Cerebellar cortex (tissue), 1 donor: ENCODE data around the gene DTX1.
"Not testable (repeated sequence)": the region's sequence is repeated elsewhere in the genome, so short reads cannot be mapped to it uniquely, and the experiment has no call there.

ENCODE experiments used
- DNase-seq: peaks from one replicate; pipeline ENCODE4 v3.0.0-alpha.2; 2015; ENCODE audit warnings: low spot score

The DTX1 gene

DNA sequence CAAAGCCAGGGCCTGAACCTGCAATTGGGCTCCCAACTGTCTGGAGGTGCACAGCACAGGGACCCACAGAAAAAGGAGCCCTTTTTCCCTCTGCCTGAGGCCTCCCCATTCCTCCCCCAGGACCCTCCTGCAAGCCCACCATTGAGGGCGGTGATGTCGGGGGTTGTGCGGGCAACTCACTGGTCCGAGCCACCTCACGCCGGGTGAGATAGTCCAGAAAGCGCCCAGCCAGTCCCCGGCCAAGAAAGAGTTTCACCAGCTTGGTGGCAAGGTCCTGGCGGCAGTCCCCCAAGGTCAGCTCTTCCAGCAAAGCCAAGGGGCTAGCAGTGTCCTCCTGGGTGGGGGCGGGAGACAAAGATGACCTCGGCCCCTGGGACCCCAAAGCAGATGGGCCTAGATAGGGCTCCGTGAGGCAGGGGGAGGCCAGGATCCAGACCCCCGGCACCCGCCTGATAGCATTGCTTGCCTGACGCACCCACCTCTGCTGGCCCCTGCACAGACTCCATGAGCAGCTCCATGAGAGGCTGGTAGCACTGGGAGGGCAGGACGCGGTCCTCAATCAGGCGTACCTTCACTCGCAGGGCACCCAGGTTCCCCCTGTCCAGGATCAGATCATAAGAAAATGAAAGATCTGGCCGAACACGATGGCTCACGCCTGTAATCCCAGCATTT lies 59.1 kb downstream of the DTX1 start:
- DNase-seq: no peak

GRCh38 chr12:113116875-113117274 lies 60.3 kb downstream of the DTX1 start:
- DNase-seq: no peak

GRCh38 chr12:113117684-113118083 lies 61.2 kb downstream of the DTX1 start:
- DNase-seq: not testable (repeated sequence)

- DNase-seq: no peak
Measured at GRCh38 chr12:113118142-113118541, 61.6 kb downstream of the DTX1 start.

GRCh38 chr12:113119980-113120669 lies 63.6 kb downstream of the DTX1 start:
- no peak for DNase-seq

- DNase-seq: no peak
Measured at GRCh38 chr12:113120670-113121370, 64.3 kb downstream of the DTX1 start.

DNA sequence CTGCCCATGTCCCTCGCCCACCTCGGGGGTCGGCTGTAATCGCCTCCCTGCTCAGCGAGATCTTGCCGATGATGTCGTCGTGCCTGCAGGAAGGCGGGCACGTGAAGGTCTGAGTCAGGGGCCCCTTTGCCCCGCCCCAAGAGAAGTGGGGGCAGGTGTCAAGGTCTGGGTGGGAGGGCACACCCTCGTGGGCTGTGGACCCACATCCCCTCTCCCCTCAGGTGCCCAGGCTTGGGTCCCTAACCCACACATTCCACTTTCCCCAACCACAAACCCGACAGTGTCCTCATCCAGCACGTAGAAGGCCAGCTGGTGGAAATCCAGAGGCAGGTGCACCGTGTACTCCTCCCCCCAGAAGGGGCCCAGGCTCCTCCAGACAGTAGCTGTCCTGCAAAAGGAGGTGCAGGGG lies 71.3 kb downstream of the DTX1 start:
- DNase-seq: no peak

DNA sequence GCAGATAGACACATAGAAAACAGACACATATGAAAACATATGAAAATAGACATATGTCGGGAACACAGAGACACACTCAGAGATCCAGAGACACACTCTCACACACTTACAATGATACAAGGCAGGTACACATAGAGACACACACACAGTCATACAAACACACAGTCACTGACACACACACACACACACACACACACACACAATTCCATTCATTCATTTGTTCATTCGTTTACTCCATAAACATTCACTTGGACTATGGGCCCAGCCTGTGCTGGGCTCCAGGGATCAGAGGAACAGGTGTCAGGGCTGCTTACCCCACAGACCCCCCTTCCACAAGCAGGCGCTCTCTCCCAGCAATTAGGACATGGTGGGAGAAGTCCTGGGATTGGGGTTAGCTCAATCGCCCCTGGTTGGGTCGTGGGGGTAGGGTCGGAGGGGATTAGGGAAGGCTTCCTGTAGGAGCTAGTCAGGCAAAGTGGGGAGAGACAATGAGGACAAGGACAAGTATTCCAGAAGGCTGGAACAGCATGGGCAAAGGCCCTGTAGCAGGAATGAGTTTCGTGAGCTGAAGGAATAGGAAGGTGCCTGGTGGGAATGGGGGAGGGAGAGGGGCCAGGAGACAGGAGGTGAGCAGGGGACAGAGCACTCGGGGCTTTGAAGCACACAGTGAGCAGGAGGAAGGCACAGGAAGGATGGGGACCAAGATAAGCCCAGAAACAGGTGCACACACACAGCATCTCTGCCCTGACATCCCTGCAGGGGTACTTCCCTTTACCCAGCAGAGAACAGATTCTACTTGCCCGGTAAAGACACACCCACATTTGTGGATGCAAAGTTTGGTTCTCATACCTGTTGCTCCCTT lies 72.5 kb downstream of the DTX1 start:
- DNase-seq: no peak

DNA sequence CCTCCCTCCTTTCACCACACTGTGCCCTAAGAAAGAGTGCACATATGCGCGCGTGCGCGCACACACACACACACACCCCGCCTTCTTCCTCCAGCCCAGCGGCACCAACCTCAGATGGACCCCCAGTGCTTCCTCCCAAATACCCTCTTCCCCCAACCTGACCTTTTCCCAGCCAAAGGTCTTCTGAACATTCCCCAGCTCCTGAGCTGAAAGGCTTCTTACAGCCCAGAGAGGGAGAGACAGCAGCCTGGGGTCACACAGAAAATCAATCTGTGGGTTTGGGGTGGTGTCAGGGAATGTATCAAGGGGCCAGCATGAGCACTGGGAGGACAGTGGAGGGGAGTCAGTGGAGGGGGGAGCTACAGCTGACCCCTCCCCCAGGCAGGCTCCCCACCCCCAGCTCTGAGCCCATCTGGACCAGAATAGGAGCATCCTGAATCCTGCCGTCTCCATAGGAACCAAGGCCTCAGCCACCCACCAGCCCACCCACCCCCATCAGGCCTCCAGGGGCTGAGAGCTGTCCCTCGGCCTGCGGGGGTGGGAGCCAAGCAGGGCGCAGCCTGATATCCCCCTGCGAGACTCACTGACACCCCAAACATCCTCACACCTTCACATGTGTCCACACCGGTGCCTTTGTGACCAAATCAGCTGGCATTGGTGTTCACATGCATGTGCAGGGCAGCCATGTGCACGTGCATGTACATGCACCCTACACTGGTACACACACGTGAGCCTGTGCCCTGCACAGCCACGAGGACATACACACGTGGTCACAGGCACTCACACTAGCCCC lies 73.3 kb downstream of the DTX1 start:
- DNase-seq: no peak

GRCh38 chr12:113130457-113131135 lies 74.1 kb downstream of the DTX1 start:
- DNase-seq: peak; percentile 28

DNA sequence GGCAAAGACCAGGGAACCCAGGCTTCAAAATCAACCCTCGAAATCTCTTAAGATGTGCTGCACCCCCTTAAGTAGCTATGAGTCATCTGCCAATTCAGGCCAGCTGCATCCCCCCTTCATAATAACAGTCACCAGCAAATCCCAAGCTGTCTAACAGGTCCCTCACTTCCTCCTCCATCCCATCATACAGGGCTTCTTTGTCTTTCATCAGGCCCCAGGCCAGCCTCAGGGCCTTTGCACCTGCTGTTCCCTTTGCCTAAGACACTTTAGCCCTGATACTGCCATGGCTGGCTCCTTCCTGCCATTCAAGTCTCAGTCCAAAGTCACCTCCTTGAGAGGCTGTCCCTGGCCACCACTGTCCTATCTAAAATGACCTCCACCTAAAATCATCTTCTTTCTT lies 75.0 kb downstream of the DTX1 start:
- no peak for DNase-seq

DNA sequence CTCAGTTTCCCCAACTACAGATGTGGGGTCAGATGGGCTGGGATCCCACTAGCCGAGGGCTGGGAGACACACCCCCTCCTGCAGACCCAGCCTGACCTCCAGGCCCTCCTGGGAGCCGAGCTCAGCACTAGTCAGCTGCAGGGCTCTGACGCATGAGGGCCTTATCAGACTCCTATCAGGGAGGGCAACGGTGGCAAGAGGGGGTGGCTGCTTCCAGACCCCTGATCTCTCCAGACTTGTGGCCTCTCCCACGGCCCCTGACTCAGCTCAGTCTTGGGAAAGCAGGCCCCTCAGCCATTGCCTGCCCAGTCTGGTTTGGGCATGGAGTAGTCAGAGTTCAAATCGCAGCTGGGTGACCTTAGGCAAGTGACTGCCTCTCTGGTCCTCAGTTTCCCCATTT lies 76.5 kb downstream of the DTX1 start:
- DNase-seq: no peak

- no peak for DNase-seq
Measured at GRCh38 chr12:113133666-113134065, 77.1 kb downstream of the DTX1 start.

- DNase-seq: no peak
Measured at GRCh38 chr12:113134071-113134470, 77.5 kb downstream of the DTX1 start.

DNA sequence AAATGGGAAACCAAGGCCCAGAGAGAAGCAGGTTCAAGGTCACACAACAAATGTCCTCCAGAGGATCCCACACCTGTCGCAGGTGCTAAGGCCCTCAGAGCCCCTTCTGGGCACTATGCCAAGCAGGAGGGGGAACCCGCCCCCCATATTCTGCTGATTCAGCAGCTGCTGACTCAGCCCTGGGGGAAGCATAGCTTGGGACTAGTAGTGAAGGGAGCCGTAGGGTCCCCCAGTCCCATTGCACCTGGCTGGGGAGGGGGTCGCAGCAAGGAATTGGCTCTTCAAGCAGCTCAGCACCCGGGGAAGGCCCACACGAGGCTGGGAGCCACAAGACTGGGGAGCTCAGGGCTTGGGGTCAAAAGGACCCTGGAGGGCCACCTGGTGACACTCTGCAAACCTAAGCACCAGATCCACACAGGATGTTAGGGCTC lies 78.0 kb downstream of the DTX1 start:
- DNase-seq: no peak

DNA sequence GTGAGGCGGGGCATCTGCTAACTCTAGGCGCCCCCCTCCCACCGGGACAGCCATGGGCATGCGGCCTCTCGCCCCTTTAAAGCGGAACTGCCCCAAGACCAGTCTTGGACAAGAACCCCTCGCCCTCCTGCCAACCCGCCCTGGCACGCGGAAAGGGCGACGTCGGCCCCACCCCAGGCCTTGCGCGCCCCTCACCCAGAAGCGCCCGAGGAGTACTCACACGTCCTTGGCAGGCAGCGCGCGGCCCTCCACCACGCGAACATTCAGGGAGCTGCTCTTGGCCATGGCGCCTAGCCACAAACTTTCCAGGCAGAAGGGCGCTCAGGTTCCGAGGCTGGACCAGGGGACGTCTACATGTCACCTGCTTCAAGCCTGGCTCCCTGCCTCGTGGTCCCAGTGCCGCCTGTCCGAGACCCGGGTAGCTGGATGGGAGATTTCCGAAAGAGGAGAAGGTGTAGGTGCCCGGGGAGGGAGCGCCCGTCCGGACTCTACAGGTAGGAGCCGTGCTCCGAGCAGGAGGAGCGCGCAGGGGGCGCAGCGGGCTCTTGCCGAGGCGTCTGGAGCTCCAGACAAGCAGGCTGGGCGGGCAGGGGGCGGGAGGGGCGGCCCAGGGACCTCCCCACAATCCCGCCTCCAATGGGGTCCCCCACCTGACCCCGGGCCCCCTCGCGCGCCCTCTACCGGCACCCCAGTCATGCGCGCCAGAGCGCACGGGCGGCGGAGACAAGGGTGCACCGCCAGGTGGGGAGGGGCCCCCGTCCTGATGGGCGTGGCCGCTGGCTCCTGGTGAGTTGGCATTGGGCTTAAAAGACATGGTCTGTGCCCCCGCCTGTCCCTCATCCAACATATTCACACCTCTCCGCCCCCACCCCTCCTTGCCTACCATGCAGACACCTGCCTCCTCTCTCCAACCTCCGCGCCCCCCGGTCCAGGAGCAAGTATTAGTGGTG lies 78.9 kb downstream of the DTX1 start, which contains the start of gene RASAL1:
TSS of gene RASAL1 (minus strand) at position 584 of the 950 bp plus-strand sequence. CDS start at position 285, 299 bp downstream.
- DNase-seq: peak; percentile 36

DNA sequence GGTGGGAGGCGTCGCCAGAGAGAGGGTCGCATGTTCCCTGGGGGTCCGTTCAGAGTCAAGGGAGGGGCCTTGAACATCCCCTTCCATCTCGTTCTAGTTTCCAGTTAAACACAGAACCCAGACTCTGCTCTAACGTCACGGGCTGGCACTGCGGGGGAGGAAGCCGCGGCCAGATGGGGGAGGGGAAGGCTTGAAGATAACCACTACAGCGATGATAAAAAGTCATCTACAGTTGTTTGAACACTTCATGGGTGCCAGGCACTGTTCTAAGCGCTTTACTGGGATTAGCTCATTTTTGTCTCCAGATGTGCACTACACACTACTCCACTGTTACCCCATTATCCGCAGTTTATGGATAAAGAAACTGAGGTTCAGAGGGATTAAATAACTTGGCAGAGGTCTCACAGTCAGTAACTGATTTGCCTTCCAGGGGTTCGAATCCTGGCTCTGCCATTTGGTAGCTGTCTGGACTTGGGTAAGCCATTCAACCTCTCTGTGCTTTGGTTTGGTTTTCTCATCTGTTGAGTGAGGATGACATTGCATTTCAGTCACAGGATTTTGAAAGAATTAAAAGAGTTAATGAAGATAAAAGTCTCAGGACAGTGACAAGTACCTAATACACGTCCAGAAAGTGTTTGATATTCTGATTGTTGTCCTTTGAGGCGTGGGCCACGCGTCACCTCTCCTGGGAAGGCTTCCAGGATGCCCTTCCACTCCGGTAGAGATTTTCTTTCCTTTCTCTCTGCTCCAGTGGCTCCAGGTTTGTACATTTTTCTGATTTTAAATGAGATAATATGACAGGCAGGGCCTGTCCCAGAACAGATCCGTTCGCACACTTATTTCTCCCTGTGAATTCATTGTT lies 79.8 kb downstream of the DTX1 start:
- no peak for DNase-seq

DNA sequence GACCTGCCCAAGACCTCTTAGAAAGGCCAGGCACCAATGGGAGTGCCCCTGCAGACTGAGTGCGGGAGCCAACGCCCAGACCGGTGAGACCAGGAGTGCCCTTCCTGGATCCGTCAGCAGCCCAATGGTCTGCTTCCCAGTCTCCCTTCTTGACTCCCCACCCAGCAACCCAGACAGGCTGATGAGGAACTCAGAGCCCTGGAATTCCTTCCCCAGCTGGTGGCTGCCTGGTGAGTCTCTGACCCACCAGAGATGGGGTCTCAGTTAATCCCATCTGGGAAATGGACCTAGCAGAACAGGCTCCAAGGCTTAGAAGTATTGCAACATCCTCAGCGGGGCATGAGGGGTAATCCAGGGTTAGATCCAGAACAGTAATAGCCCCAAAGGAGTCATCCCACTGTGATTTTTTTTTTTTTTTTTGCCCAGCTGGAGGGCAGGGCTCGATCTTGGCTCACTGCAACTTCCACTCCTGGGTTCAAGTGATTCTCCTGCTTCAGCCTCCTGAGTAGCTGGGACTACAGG lies 80.5 kb downstream of the DTX1 start:
- DNase-seq: no peak
